ENCODE data around the gene KIF1C. TPM values are rescaled to one million over a fixed set of nuclear protein-coding genes. Genes with fewer than 3 reads are reported as not detected.

KIF1C gene
- total RNA-seq, 8 experiments from 2014 or later: 3.9 to 76.4 (median 16.4) TPM

Other genes with a start within 250 kb of the KIF1C start
- not detected for gene TM4SF5, start 226.1 kb upstream of the KIF1C start, total RNA-seq
- gene VMO1, start 211.6 kb upstream of the KIF1C start, total RNA-seq: 1 to 10 TPM in 4 of 8 experiments, under 1 TPM in 2, not detected in 2; 0.27 to 4.3 (median 1.5) TPM
- gene GLTPD2, start 209.0 kb upstream of the KIF1C start, total RNA-seq: under 1 TPM in 3 of 8 experiments, not detected in 5; 0.27 to 0.71 (median 0.65) TPM
- 100 to 1,000 TPM; 112 to 215 (median 160) TPM for gene PSMB6, start 201.8 kb upstream of the KIF1C start, total RNA-seq
- 10 to 100 TPM in 4 of 8 experiments, 1 to 10 TPM in 4; 4.3 to 28.6 (median 11.4) TPM for gene PLD2, start 190.8 kb upstream of the KIF1C start, total RNA-seq
- 10 to 100 TPM; 15.1 to 44.9 (median 22.2) TPM for gene MINK1, start 164.6 kb upstream of the KIF1C start, total RNA-seq
- 10 to 100 TPM in 2 of 8 experiments, 1 to 10 TPM in 5, under 1 TPM in 1; 0.36 to 21.3 (median 3.4) TPM for gene C17orf107, start 98.4 kb upstream of the KIF1C start, total RNA-seq
- gene CHRNE, start 94.9 kb upstream of the KIF1C start, total RNA-seq: 1 to 10 TPM in 3 of 8 experiments, under 1 TPM in 5; 0.21 to 2.3 (median 0.57) TPM
- gene GP1BA, start 65.7 kb upstream of the KIF1C start, total RNA-seq: 1 to 10 TPM in 4 of 8 experiments, under 1 TPM in 4; 0.58 to 3.5 (median 0.94) TPM
- 100 to 1,000 TPM in 1 of 8 experiments, 10 to 100 TPM in 7; 36.1 to 100 (median 51.0) TPM for gene SLC25A11, start 57.9 kb upstream of the KIF1C start, total RNA-seq
- 100 to 1,000 TPM in 3 of 8 experiments, 10 to 100 TPM in 5; 74.1 to 109 (median 89.5) TPM for gene RNF167, start 57.7 kb upstream of the KIF1C start, total RNA-seq
- gene PFN1, start 49.4 kb upstream of the KIF1C start, total RNA-seq: 100 to 1,000 TPM; 143 to 541 (median 257) TPM
- 10 to 100 TPM in 6 of 8 experiments, 1 to 10 TPM in 2; 5.4 to 36.5 (median 14.9) TPM for gene ENO3, start 46.8 kb upstream of the KIF1C start, total RNA-seq
- gene SPAG7, start 30.1 kb upstream of the KIF1C start, total RNA-seq: 100 to 1,000 TPM in 1 of 8 experiments, 10 to 100 TPM in 7; 62.9 to 128 (median 87.9) TPM
- 10 to 100 TPM in 4 of 8 experiments, 1 to 10 TPM in 4; 6.2 to 36.9 (median 10.6) TPM for gene CAMTA2, start 10.3 kb upstream of the KIF1C start, total RNA-seq
- 1 to 10 TPM in 3 of 8 experiments, under 1 TPM in 5; 0.54 to 2.4 (median 0.78) TPM for gene INCA1, start 428 bp upstream of the KIF1C start, total RNA-seq
- 1 to 10 TPM in 1 of 8 experiments, under 1 TPM in 7; 0.05 to 1.6 (median 0.38) TPM for gene SLC52A1, start 37.5 kb downstream of the KIF1C start, total RNA-seq
- gene ZFP3, start 80.5 kb downstream of the KIF1C start, total RNA-seq: 1 to 10 TPM in 5 of 8 experiments, under 1 TPM in 3; 0.22 to 8.5 (median 1.6) TPM
- gene ZNF232, start 113.9 kb downstream of the KIF1C start, total RNA-seq: 10 to 100 TPM in 7 of 8 experiments, 1 to 10 TPM in 1; 6.0 to 22.3 (median 16.1) TPM
- gene USP6, start 118.1 kb downstream of the KIF1C start, total RNA-seq: under 1 TPM; 0.17 to 1.00 (median 0.47) TPM
- gene ZNF594, start 193.9 kb downstream of the KIF1C start, total RNA-seq: 10 to 100 TPM in 7 of 8 experiments, 1 to 10 TPM in 1; 9.5 to 18.9 (median 14.0) TPM
- 1 to 10 TPM in 1 of 8 experiments, under 1 TPM in 6, not detected in 1; 0.21 to 1.2 (median 0.43) TPM for gene SCIMP, start 236.9 kb downstream of the KIF1C start, total RNA-seq